ENCODE results near the gene SLC2A11.

DNA sequence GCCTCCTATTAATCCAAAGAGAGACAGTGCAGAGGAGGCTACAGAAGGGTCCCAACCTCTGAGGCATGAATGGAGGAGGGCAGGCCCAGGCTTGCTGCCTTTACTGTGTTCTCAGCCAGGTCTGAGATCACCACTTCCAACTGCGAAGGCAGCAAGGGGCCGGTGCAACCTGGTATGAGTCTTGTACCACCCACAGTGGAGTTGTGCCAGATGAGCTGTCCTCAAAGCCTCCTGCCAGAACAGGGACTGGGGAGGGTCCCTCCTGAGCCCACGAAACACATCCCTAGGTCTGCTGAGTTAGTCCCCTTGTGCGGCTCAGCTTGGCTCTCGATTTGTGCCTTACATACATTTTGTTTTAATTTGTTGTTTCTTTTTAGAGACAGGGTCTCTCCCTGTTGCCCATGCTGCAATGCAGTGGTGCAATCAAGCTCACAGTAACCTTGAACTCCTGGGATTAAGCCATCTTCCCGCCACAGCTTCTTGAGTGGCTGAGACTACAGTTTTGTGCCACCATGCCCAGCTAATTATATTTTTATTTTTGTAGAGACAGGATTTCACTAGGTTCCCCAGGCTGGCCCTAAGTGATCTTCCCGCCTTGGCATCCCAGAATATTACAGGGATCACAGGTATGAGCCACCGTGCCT lies 45.8 kb downstream of the SLC2A11 start:
- TF ChIP-seq, protein P1, sequence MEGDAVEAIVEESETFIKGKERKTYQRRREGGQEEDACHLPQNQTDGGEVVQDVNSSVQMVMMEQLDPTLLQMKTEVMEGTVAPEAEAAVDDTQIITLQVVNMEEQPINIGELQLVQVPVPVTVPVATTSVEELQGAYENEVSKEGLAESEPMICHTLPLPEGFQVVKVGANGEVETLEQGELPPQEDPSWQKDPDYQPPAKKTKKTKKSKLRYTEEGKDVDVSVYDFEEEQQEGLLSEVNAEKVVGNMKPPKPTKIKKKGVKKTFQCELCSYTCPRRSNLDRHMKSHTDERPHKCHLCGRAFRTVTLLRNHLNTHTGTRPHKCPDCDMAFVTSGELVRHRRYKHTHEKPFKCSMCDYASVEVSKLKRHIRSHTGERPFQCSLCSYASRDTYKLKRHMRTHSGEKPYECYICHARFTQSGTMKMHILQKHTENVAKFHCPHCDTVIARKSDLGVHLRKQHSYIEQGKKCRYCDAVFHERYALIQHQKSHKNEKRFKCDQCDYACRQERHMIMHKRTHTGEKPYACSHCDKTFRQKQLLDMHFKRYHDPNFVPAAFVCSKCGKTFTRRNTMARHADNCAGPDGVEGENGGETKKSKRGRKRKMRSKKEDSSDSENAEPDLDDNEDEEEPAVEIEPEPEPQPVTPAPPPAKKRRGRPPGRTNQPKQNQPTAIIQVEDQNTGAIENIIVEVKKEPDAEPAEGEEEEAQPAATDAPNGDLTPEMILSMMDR (IDR thresholded peaks at IDR 0.05; ENCODE audit: insufficient read depth, low read depth, low read length), result no peak
- TF ChIP-seq EZH2 (IDR thresholded peaks at IDR 0.05; ENCODE audit: insufficient read depth, low read length), result no peak

All from astrocyte (in vitro differentiated cells and primary cell).